Measurements from ENCODE around the gene OSBPL5. TPM values are rescaled to one million over a fixed set of nuclear protein-coding genes. Genes with fewer than 3 reads are reported as not detected.
A peak's percentile ranks its signal among the peaks of the same experiment; 100 is the strongest.

Gene OSBPL5
- total RNA-seq, 1 experiment from 2014 or later, result 51.4 TPM

DNA sequence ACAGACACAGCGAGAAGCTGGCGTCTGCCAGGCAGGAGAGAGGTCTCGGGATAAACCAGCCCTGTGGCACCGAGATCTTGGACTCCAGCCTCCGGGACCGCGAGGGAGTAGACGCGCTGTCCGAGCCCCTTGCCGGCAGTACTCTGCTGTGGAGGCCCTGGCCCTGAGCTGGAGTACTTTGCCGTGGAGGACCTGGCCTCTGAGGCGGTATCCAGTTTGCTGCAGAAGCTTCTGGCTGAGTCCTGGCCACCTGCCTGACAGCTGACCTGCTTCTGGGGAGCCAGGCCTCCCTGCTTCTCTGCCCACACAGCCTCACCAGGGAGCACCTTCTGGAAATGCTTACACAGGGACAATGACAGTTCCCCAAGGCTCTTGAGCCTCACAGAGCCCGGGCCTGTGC is 76.3 kb downstream of the OSBPL5 start:
- peaks cover 9% of the 10 kb centered on the region; the same call in 1 of the 2 replicates for H3K4me1 ChIP-seq (ENCODE audit: insufficient read depth, low read length)
- ChIA-PET CTCF (no interaction called here), POLR2A (ENCODE audit: unreplicated experiment) (no interaction called here)
- H3F3A ChIP-seq (ENCODE audit: low read length, unreplicated experiment), result no peaks in the 10 kb centered on the region
- no peak overlapping the region for H3K9ac ChIP-seq (ENCODE audit: low read length)
- H3K27me3 ChIP-seq (ENCODE audit: low read length), result no peaks in the 10 kb centered on the region
- no peak for TF ChIP-seq EZH2 (IDR thresholded peaks at IDR 0.05; ENCODE audit: low read length, unreplicated experiment)
- H3K9me3 ChIP-seq (ENCODE audit: low read length), result no peaks in the 10 kb centered on the region
- H3K9me2 ChIP-seq (replicated peaks; ENCODE audit: low read length), result no peaks in the 10 kb centered on the region
- no peaks in the 10 kb centered on the region for H3K36me3 ChIP-seq (ENCODE audit: low read depth, low read length)
- BruUV-seq (replicated peaks), result no TSS peak
- H2AFZ ChIP-seq (ENCODE audit: low read length), result no peak overlapping the region
- no peak overlapping the region for H3K4me3 ChIP-seq (ENCODE audit: low read length)
- H3K27ac ChIP-seq (ENCODE audit: low read length), result no peak overlapping the region
- intact Hi-C loops (cut with micrococcal nuclease), result no loop called here
- no peaks in the 10 kb centered on the region for H4K20me1 ChIP-seq (ENCODE audit: low read length)
- no peak for ATAC-seq
- H3K79me2 ChIP-seq (ENCODE audit: low read length), result no peaks in the 10 kb centered on the region
- DNase-seq, result no peak
- H3K4me2 ChIP-seq (ENCODE audit: low read length), result no peak overlapping the region

DNA sequence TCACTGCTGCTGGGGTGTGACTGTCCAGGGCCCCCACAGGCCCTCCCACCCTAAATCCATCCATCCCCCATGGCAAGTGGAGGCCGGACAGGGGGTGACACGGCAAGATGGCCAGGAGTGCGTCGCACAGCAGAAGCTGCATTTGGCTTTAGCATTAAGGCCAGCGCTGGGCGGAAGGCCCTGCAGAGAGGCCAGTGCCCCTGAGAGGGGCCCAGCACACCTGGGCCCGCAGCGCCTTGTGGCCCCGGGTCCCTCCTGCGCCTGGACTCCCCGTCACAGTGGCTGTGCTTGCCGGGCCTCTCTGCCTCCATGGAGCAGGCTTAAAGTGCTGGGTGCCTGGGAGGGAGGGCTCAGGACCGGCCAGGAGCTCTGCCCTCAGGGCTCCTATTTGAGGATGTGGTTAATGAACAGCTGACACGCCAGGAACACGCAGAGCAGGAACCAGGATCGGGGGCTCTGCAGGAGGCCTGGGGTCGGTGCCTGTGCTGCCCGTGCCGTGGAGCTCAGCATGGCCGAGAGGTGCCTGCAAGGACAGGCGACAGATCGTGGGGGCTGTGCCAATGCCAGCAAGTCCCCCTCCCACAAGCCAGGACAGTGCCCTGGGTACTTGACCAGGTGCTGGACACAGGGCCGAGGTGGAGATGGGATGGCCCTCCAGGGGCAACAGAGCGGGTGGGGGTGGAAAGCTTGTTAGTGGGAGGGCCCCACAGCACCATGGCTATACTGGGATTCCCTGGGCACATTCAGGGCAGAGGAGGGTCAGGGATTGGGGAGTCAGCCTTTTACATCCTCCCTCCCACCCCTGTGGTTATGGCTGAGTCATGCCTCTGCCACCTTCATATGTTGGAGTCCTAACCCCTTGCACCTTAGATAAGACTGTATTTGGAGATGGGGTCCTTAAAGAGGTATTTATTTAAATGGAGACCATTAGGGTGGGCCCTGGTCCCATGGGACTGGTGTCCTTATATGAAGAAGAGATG is 77.0 kb downstream of the OSBPL5 start:
- Histone ChIP-seq H3F3A (ENCODE audit: low read length, unreplicated experiment) (no peaks in the 10 kb centered on the region), H3K27me3 (ENCODE audit: low read length) (no peaks in the 10 kb centered on the region), H3K79me2 (ENCODE audit: low read length) (no peaks in the 10 kb centered on the region), H2AFZ (ENCODE audit: low read length) (no peak overlapping the region), H3K9me3 (ENCODE audit: low read length) (no peaks in the 10 kb centered on the region), H3K27ac (ENCODE audit: low read length) (no peak overlapping the region), H3K4me3 (ENCODE audit: low read length) (no peak overlapping the region), H3K9me2 (replicated peaks; ENCODE audit: low read length) (no peaks in the 10 kb centered on the region), H3K9ac (ENCODE audit: low read length) (no peak overlapping the region), H3K4me1 (ENCODE audit: insufficient read depth, low read length) (peaks cover 9% of the 10 kb centered on the region; the same call in 1 of the 2 replicates), H3K4me2 (ENCODE audit: low read length) (peak overlapping the region; percentile 16; the same call in 1 of the 2 replicates), H4K20me1 (ENCODE audit: low read length) (no peaks in the 10 kb centered on the region), H3K36me3 (ENCODE audit: low read depth, low read length) (no peaks in the 10 kb centered on the region)
- POLR2A ChIA-PET (ENCODE audit: unreplicated experiment), result no interaction called here
- peak; percentile 39 for ATAC-seq
- BruUV-seq (replicated peaks), result no TSS peak
- CTCF ChIA-PET, result no interaction called here
- TF ChIP-seq, protein P1, sequence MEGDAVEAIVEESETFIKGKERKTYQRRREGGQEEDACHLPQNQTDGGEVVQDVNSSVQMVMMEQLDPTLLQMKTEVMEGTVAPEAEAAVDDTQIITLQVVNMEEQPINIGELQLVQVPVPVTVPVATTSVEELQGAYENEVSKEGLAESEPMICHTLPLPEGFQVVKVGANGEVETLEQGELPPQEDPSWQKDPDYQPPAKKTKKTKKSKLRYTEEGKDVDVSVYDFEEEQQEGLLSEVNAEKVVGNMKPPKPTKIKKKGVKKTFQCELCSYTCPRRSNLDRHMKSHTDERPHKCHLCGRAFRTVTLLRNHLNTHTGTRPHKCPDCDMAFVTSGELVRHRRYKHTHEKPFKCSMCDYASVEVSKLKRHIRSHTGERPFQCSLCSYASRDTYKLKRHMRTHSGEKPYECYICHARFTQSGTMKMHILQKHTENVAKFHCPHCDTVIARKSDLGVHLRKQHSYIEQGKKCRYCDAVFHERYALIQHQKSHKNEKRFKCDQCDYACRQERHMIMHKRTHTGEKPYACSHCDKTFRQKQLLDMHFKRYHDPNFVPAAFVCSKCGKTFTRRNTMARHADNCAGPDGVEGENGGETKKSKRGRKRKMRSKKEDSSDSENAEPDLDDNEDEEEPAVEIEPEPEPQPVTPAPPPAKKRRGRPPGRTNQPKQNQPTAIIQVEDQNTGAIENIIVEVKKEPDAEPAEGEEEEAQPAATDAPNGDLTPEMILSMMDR (conservative IDR thresholded peaks at IDR 0.05; ENCODE audit: low read depth, low read length), result no peak
- TF ChIP-seq EZH2 (IDR thresholded peaks at IDR 0.05; ENCODE audit: low read length, unreplicated experiment) (no peak), EZH2phosphoT487 (IDR thresholded peaks at IDR 0.05; ENCODE audit: borderline replicate concordance, low read length) (no peak)
- intact Hi-C loops (cut with micrococcal nuclease), result no loop called here
- peak; percentile 33 for DNase-seq

DNA sequence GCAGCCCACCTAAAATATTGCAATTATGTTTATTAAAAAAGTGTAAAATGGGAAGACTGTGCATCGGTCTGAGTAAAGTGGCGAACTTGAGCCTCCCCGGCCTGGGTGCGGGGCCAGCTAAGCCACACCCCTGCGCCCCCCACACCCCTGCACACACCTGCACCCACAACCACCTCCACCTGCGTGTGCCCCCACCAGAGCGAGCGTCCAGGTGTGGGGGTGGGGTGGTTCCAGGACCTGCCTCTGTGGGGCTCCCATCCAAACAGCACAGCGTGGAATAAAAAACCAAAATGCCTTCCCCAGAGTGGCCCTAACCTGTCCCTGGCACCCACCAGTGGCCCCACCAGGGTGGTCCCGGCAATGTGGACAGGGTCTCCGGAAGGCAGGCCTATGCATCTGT is 77.7 kb downstream of the OSBPL5 start:
- Histone ChIP-seq H3K79me2 (ENCODE audit: low read length) (no peaks in the 10 kb centered on the region), H3K9me3 (ENCODE audit: low read length) (no peaks in the 10 kb centered on the region), H3F3A (ENCODE audit: low read length, unreplicated experiment) (no peaks in the 10 kb centered on the region), H3K27me3 (ENCODE audit: low read length) (no peaks in the 10 kb centered on the region), H3K27ac (ENCODE audit: low read length) (no peak overlapping the region), H3K9ac (ENCODE audit: low read length) (no peak overlapping the region), H4K20me1 (ENCODE audit: low read length) (no peaks in the 10 kb centered on the region), H3K4me1 (ENCODE audit: insufficient read depth, low read length) (peaks cover 9% of the 10 kb centered on the region; the same call in 1 of the 2 replicates), H2AFZ (ENCODE audit: low read length) (no peak overlapping the region), H3K36me3 (ENCODE audit: low read depth, low read length) (no peaks in the 10 kb centered on the region), H3K4me2 (ENCODE audit: low read length) (no peak overlapping the region), H3K4me3 (ENCODE audit: low read length) (no peak overlapping the region), H3K9me2 (replicated peaks; ENCODE audit: low read length) (no peaks in the 10 kb centered on the region)
- no peak for ATAC-seq
- intact Hi-C loops (cut with micrococcal nuclease), result no loop called here
- DNase-seq, result no peak
- POLR2A ChIA-PET (ENCODE audit: unreplicated experiment), result no interaction called here
- TF ChIP-seq EZH2phosphoT487 (IDR thresholded peaks at IDR 0.05; ENCODE audit: borderline replicate concordance, low read length) (no peak), EZH2 (IDR thresholded peaks at IDR 0.05; ENCODE audit: low read length, unreplicated experiment) (no peak)
- TF ChIP-seq, protein P1 (conservative IDR thresholded peaks at IDR 0.05; ENCODE audit: low read depth, low read length), result no peak
- no TSS peak for BruUV-seq (replicated peaks)
- CTCF ChIA-PET, result no interaction called here
